Activated naive CD8-positive, alpha-beta T cell treated with anti-CD3 and anti-CD28 coated beads, Interleukin-2, amount 50 U/mL, for 24 hours (primary cell): ENCODE results near the gene SLIT3.
A peak's percentile ranks its signal among the peaks of the same experiment; 100 is the strongest.

Source experiments
- ATAC-seq: fragments of 150-1000 bp; cut with Tn5 transposase; one replicate; pipeline ENCODE4 v1.10.0; 2021
- DNase-seq: peaks from one replicate; pipeline ENCODE4 v3.0.0; 2021
- H3K27ac Mint-ChIP-seq: one replicate; pipeline ENCODE4 v1.8.0; 2021; ENCODE audit warnings: mild to moderate bottlenecking, mixed read lengths
- H3K27me3 Mint-ChIP-seq: one replicate; pipeline ENCODE4 v1.8.0; 2021; ENCODE audit warnings: mixed read lengths
- H3K36me3 Mint-ChIP-seq: one replicate; pipeline ENCODE4 v1.8.0; 2021; ENCODE audit warnings: low read depth, mixed read lengths
- H3K4me1 Mint-ChIP-seq: one replicate; pipeline ENCODE4 v1.8.0; 2021; ENCODE audit warnings: mixed read lengths
- H3K4me3 Mint-ChIP-seq: one replicate; pipeline ENCODE4 v1.8.0; 2021; ENCODE audit warnings: mild to moderate bottlenecking, moderate library complexity, mixed read lengths
- H3K9me3 Mint-ChIP-seq: one replicate; pipeline ENCODE4 v1.8.0; 2021; ENCODE audit warnings: mixed read lengths

SLIT3 gene

DNA sequence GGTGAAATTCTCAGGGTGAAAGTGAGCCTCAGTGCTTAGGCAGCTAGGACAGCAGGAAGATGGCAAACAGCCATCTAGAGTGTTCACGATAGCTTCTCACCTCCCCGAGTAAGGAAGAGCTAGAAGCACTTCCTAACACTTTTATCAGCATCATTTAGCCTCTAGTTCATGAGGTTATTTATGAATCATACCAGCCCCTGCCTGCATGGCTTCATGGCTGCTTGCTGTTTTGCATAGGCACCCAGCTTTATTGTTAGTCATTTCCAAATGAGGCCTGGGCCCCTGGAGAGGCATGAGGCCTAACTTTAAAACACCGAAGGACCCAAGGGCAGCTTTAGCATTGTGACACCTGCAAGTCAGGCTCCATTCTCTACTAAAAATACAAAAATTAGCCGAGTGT lies 586.9 kb downstream of the SLIT3 start:
- Mint-ChIP-seq H3K36me3 (no peaks in the 10 kb centered on the region), H3K9me3 (no peaks in the 10 kb centered on the region), H3K4me1 (peaks cover 2% of the 10 kb centered on the region), H3K27me3 (peaks cover 6% of the 10 kb centered on the region), H3K4me3 (no peak overlapping the region), H3K27ac (no peak overlapping the region)
- ATAC-seq: no peak
- DNase-seq: no peak

GRCh38 chr5:168713051-168713450 lies 587.9 kb downstream of the SLIT3 start:
- Mint-ChIP-seq H3K36me3 (no peaks in the 10 kb centered on the region), H3K27ac (no peak overlapping the region), H3K27me3 (peaks cover 4% of the 10 kb centered on the region), H3K4me3 (no peak overlapping the region), H3K4me1 (peaks cover 2% of the 10 kb centered on the region), H3K9me3 (no peaks in the 10 kb centered on the region)
- ATAC-seq (no peak), DNase-seq (no peak)

DNA sequence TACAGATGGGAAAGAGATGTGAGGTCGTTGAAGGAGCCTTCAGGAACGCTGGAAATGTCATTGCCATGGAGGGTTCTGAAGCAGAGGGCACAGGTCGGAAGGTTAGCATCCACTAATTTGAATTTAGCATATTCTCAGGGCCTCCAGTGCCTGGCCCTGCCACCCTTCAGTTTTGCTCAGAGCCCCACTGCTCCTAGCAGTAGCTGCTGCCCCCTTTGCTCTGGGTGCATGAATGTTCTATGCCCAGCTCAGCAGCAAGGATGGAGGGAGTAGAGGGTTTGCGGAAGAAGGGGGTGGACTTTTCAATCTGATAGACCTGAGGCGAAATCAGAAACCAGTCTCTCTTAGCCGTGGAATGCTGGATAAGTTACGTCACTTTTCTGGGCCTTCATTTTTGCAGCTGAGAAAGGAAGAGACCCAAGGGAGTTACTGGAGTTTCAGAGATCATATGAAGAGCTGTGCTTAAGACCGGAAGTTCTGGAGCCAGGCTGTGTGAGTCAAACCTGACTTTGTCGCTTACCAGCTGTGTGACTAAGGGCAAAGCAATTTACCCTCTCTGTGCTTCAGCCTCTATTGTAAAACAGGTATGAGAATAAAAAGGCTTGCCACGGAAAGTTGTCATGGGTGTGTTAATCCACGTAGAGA lies 588.5 kb downstream of the SLIT3 start:
- no peak for ATAC-seq
- H3K9me3 Mint-ChIP-seq: no peaks in the 10 kb centered on the region
- no peak overlapping the region for H3K27ac Mint-ChIP-seq
- peaks cover 2% of the 10 kb centered on the region for H3K4me1 Mint-ChIP-seq
- no peaks in the 10 kb centered on the region for H3K36me3 Mint-ChIP-seq
- no peak overlapping the region for H3K4me3 Mint-ChIP-seq
- peaks cover 4% of the 10 kb centered on the region for H3K27me3 Mint-ChIP-seq
- DNase-seq: no peak

DNA sequence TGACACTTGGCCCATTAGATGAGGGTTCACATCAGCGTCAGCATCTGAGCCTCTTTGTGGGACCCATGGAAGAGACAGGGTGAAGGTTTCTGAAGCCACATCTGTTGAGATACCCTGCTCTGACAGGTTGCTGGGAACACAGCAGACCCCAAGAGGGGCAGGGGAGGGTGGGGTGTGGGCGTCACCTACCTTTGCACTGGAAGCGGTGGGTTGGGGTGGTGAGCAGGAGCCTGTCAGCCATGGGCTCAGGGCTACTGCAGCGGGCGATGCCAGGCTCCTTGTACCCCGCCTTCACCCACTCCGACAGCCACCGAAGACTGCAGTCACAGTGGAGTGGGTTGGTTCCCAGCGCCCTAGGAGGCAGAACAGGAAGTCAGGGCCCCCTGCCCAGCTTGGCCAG lies 590.2 kb downstream of the SLIT3 start:
- H3K4me1 Mint-ChIP-seq: peaks cover 2% of the 10 kb centered on the region
- ATAC-seq (no peak), DNase-seq (no peak)
- peaks cover 6% of the 10 kb centered on the region for H3K27me3 Mint-ChIP-seq
- no peaks in the 10 kb centered on the region for H3K36me3 Mint-ChIP-seq
- H3K4me3 Mint-ChIP-seq: no peak overlapping the region
- H3K27ac Mint-ChIP-seq: no peak overlapping the region
- H3K9me3 Mint-ChIP-seq: no peaks in the 10 kb centered on the region

DNA sequence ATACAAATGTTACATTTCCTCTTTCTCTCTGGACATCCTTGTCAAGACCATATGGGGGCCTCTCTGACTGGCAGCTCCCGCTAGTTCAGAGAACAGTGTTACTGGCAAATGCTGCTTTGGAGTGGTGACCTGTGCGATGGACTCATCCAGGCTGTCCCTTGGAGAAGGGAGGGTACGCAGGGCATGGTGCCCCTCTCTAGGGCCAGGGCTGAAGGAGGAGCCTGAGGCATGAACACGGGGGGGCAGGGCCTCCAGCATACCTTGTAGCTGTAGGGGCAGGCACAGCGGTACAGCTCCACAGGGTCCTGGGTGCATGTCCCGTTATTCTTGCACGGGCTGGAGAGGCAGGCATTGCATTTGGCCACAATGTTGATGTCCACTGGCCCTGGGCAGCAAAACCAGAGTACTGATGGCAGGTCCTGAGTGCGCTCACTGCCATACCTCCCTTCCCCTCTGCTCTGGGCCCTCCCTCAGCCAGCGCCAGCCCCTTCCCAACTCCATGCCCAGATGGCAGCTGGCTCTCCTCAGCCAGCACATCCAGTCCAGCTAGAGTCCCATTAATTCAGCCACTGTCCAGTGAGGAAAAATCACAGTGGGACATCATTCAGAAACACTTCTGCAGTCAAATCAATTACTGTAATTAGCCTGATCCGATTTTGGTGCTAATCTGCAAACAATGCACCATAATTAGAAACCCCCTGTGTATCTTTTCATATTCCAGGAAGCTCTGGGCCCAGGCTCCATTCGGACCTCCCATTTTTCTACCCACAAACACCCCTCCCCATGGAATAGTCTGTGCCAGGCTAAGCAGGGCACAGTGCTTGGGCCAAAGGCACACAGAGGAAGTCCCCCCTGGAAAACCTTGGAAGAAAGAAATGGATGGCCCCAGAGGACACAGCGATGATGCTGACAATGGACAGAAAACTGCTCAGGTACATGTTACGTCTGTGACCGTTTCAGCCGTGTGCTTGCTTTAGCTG lies 592.9 kb downstream of the SLIT3 start:
- Mint-ChIP-seq H3K36me3 (no peaks in the 10 kb centered on the region), H3K9me3 (no peaks in the 10 kb centered on the region), H3K4me3 (no peak overlapping the region), H3K27me3 (peaks cover 6% of the 10 kb centered on the region), H3K27ac (no peak overlapping the region), H3K4me1 (no peaks in the 10 kb centered on the region)
- no peak for DNase-seq
- ATAC-seq: no peak

- peak; percentile 60 for ATAC-seq
- Mint-ChIP-seq H3K4me1 (no peaks in the 10 kb centered on the region), H3K27me3 (peaks cover 6% of the 10 kb centered on the region), H3K9me3 (no peaks in the 10 kb centered on the region), H3K4me3 (no peak overlapping the region), H3K27ac (no peak overlapping the region), H3K36me3 (no peaks in the 10 kb centered on the region)
- DNase-seq: peak; percentile 24
Measured at GRCh38 chr5:168706655-168707069, 594.3 kb downstream of the SLIT3 start.

DNA sequence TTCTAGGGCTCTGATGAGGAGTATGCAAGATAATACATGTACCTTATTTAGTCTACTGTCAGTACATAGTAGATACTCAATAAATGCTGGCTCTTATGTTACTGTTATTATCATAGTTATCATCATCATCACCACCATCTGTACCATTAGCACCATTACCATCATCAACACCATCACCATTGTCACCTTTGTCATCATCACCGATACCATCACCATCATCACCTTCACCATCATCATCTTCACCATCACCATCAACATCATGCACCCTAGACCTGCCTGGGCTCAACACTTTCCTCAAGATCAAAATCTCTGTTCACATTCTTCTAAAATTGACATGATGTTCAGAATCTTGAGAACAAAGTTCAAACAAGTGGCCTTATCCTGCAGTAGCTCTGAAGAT lies 595.6 kb downstream of the SLIT3 start:
- Mint-ChIP-seq H3K27me3 (peaks cover 7% of the 10 kb centered on the region), H3K4me1 (no peaks in the 10 kb centered on the region), H3K27ac (no peak overlapping the region), H3K36me3 (no peaks in the 10 kb centered on the region), H3K4me3 (no peak overlapping the region), H3K9me3 (no peaks in the 10 kb centered on the region)
- no peak for ATAC-seq
- no peak for DNase-seq

DNA sequence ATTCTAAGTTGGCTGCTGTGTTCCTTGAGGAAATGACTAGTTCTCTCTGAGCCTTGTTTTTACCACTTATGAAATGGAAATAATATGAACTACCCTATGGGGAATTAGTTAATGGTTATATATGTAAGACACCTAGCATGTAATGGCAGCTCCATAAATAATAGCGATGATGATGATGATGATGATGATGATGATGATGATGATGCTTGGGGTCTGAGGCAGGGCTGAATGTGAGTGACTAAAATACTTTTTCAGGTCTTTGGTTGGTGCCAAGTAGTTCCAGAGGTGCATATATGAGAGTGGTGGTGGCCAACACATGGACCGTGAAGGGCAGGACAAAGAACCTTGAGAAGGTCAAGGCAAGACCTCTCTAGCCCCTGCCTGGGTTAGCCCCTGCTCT lies 598.4 kb downstream of the SLIT3 start:
- ATAC-seq: no peak
- Mint-ChIP-seq H3K36me3 (no peaks in the 10 kb centered on the region), H3K4me1 (no peaks in the 10 kb centered on the region), H3K4me3 (no peak overlapping the region), H3K27ac (no peak overlapping the region), H3K9me3 (no peaks in the 10 kb centered on the region), H3K27me3 (peaks cover 7% of the 10 kb centered on the region)
- DNase-seq: no peak

- no peak for DNase-seq
- H3K4me3 Mint-ChIP-seq: no peak overlapping the region
- no peak overlapping the region for H3K27ac Mint-ChIP-seq
- peaks cover 6% of the 10 kb centered on the region for H3K27me3 Mint-ChIP-seq
- H3K4me1 Mint-ChIP-seq: no peaks in the 10 kb centered on the region
- H3K9me3 Mint-ChIP-seq: no peaks in the 10 kb centered on the region
- no peaks in the 10 kb centered on the region for H3K36me3 Mint-ChIP-seq
- ATAC-seq: no peak
Measured at GRCh38 chr5:168701641-168702040, 599.3 kb downstream of the SLIT3 start.

GRCh38 chr5:168699002-168699401 lies 601.9 kb downstream of the SLIT3 start:
- ATAC-seq (no peak), DNase-seq (no peak)
- no peaks in the 10 kb centered on the region for H3K4me1 Mint-ChIP-seq
- H3K9me3 Mint-ChIP-seq: no peaks in the 10 kb centered on the region
- no peak overlapping the region for H3K4me3 Mint-ChIP-seq
- H3K27me3 Mint-ChIP-seq: peaks cover 8% of the 10 kb centered on the region
- no peaks in the 10 kb centered on the region for H3K36me3 Mint-ChIP-seq
- no peak overlapping the region for H3K27ac Mint-ChIP-seq

DNA sequence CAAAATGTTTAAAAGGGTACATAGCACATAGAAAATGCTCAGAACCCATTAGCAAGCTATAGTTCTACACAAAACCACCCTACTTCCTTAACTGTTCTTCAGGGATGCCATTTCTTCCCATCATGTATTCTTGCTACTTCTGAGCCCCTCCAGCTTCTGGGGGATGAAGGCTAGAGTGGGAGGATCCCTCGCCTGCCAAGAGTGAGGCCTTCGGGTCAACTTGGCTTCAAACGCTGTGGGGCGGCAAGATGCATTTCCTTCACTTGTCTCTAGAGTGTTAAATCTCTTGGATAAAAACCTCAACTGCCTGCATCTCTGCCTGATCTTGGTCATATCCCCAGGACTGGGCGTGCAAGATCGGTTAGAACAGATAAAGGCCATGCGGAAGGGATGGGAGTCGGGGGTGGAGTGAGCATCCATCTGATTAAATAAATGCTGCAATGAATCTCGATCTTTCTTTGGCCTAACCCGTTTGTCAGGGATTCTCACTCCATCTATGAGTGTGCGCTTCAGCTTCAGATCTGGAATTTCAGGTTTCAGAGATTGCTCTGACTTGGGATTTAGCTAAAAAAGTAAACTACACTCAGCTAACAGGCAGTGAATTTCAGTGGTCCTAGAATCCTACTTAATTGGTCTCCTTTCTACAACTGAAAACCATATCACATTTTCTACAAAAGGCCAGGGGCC lies 603.8 kb downstream of the SLIT3 start:
- Mint-ChIP-seq H3K36me3 (no peaks in the 10 kb centered on the region), H3K4me3 (no peak overlapping the region), H3K27ac (no peak overlapping the region), H3K9me3 (no peaks in the 10 kb centered on the region), H3K27me3 (peaks cover 8% of the 10 kb centered on the region), H3K4me1 (no peaks in the 10 kb centered on the region)
- ATAC-seq (no peak), DNase-seq (no peak)

DNA sequence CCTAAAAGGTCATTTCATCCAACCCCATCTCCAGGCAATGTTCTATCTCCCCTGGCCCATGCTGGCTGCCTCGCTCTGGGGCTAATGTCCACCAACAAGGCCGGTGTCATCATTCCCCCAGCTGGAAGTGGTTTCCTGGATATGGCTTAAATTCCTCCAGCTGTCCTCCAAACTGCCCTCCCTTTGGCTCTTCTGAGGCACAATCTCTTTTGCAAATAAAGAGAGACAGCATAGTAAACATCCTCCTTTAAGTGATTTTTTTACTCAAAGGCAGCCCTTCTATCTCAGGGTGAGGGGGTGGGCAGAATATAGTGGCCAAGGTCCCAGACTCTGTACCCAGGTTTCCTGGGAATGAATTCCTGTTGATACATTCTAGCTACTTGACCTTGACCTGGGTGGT lies 604.3 kb downstream of the SLIT3 start:
- Mint-ChIP-seq H3K27ac (no peak overlapping the region), H3K9me3 (no peaks in the 10 kb centered on the region), H3K27me3 (peaks cover 8% of the 10 kb centered on the region), H3K4me3 (no peak overlapping the region), H3K4me1 (no peaks in the 10 kb centered on the region), H3K36me3 (no peaks in the 10 kb centered on the region)
- ATAC-seq (no peak), DNase-seq (no peak)

GRCh38 chr5:168695301-168695835 lies 605.6 kb downstream of the SLIT3 start:
- Mint-ChIP-seq H3K4me3 (no peak overlapping the region), H3K9me3 (no peaks in the 10 kb centered on the region), H3K27me3 (peaks cover 7% of the 10 kb centered on the region), H3K4me1 (no peaks in the 10 kb centered on the region), H3K36me3 (no peaks in the 10 kb centered on the region), H3K27ac (no peak overlapping the region)
- DNase-seq (no peak), ATAC-seq (no peak)

DNA sequence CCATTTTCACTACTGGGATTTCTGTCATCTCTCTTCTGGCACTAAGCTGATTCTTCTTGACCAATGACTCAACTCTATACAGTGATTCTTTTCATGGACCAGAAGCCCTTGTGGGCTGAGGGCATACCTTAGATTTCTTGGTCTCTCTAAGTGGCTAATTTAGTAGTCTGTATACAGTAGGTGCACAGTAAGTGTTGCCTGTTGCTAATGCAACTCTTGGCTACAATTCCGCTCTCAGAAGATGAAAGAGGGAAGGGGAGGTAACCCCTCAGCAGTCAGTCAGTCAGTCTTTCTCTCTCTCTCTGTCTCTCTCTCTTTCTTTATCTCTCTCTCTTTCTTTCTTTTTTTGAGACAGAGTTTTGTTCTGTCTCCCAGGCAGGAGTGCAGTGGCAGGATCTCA lies 606.6 kb downstream of the SLIT3 start:
- Mint-ChIP-seq H3K36me3 (no peaks in the 10 kb centered on the region), H3K27me3 (peaks cover 7% of the 10 kb centered on the region)

More for the DNA sequence above, 606.6 kb downstream of the SLIT3 start:
- DNase-seq: no peak
- no peak overlapping the region for H3K27ac Mint-ChIP-seq
- H3K9me3 Mint-ChIP-seq: no peaks in the 10 kb centered on the region
- no peak overlapping the region for H3K4me3 Mint-ChIP-seq
- ATAC-seq: no peak
- no peaks in the 10 kb centered on the region for H3K4me1 Mint-ChIP-seq
